Activated gamma-delta T cell treated with Interleukin-2 at 50 U/mL for 16 hours (primary cell): ENCODE results near the gene JAG1.

Experiments used
- DNase-seq: peaks from one replicate; pipeline ENCODE4 v3.0.0-alpha.2; 2020

JAG1 gene

DNA sequence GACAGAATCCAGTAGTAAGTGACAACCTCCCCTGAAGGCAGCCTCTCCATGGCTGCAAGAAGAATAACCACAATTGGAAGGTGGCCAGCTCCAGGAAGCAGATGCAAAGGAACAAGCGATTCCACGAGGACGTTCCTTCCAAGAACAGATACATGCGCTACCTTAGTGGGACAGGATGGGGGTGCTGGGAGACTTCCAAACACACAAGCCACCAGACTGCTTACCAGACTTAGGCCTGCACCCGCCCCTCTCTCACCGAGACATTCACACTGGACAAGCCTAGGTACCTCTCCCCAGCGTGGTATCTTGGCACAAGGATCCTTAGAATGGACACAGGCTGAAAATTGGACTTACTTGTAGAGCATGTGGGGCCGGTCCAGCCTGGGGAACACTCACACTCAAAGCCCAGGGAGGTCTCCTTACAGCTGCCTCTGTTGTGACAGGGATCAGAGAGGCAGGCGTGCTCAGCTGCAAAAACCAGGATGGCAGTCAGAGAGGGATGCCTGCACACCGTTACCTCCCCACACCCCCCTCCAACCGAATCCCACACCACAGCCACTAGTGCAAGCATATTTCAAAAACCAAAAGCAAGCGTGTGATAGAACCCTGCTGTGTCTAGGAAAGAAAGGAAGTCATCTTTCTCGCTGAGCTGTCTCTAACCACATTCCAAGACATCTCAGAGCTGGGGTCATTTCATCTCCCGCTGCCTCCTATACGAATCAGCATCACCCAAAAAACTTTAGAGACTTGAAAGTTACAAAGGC, 22.4 kb downstream of the JAG1 start:
- DNase-seq = no peak

DNA sequence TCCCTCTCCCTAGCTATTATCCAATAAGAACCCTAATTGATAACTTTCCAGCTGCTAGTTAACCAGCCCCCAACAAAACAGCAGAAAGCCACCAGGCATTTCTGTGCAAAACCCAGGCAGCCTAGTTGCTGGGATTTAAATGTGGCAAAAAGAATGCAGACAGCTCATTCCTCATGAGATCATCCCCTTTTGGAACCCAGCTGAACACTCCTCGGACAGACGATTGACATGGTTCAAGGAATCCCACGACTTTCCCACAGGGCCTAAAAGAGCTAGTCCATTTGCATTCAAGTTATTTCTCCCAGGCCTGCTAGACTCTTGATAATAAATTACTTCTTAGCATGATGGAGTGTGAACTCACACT, 24.0 kb downstream of the JAG1 start:
- no peak for DNase-seq

DNA sequence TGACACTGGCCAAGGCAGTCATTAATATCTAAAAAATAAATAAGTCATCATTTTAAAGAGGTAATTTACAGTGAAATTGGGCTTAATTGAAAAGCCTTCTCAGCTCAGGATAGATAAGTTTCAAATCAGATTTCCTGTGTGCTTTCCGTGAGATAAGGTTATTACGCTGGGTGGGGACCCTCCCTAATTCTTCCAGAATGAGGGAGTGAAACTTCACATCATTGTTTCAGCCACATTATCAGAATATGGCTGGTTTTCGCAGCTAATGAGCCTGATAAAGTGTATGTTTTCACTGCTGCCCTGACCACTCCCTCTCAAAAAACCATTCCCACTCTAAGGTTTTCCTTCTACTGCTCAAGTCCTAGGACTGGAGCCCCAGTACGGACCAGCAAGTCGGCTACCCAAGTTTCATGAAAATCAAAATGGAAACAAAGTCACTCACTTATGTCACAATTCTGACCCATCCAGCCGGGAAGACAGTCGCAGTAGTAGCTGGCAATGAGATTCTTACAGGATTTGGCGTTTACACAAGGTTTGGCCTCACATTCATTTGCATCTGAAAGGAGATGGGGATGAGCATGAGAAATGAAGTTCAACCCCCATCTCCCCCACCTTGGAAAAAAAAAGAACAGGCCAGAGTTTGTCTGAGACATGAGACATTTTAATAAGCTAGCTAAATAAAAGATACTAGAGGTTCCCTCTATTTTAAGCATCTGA, 24.6 kb downstream of the JAG1 start:
- no peak for DNase-seq

DNA sequence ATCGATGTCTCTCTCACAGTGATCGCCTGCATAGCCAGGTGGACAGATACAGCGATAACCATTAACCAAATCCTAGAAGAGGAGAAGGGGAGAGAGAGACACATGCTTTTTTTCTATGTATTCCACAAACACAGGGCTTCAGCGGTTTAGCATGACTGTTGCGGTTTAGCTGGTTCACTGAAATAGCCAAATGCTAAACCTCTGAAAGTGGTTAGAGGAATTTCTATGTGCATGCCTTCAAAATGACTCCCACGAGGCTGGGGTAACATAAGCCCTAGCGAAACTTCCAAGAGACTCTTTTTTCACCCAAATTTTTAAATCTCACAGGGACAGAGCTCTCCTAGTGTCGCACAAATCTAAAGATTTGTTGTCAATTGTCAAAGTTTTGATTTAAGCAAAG, 25.1 kb downstream of the JAG1 start:
- DNase-seq = no peak

DNA sequence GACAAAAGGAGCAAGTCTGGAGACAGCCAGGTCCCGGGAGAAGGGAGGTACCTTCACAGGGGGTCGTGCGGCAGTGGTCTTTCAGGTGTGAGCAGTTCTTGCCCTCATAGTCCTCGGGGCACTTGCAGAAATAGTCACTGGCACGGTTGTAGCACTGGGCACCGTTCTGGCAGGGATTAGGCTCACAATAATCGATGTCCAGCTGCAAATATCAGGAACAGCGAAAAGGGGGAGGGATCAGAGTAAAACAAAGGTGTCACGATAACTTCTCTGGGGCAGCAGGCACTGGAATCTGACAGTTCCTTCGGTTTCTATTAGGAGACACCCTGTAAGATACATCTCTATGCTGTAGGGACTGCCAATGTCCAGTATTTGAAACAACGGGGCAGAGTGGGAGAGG, 25.9 kb downstream of the JAG1 start:
- DNase-seq = no peak

DNA sequence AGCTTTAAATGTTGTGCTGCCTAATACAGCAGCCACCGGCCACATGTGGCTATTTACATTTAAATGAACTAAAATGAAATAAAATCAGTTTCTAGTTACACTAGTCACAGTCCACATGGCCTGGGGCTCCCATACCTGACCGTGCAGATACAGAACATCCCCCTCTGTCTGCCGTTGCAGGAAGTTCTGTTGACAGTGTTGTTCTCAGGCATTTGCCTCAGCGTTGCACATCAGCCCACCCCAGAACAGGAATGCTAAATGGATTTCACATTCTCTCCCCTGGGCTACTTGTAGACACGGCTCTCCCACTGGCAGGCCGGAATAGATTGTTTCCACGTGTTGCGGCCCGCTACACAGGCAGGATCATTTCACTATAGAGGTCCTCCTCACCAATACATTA, 26.3 kb downstream of the JAG1 start:
- DNase-seq = no peak

DNA sequence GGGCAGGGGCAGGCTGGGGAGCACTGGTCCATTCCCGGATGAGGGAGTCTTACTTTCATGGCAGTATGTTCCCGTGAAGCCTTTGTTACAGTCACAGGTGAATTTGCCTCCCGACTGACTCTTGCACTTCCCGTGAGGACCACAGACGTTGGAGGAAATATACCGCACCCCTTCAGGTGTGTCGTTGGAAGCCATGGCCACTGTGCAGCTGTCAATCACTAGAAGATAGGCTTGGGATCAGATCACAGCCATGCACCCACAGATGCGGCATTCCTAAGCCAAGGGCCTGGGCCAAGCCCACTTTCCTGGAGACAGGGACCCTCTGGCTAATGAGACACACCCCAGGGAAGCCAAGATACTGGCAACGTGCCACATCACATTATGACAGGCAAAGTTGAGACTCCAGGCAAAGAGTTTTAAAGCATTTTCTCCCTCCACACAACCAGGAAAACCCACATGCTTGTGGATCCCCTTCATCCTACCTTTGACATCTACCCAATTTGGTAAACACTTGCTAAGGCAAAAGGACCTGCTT, 26.8 kb downstream of the JAG1 start:
- no peak for DNase-seq

DNA sequence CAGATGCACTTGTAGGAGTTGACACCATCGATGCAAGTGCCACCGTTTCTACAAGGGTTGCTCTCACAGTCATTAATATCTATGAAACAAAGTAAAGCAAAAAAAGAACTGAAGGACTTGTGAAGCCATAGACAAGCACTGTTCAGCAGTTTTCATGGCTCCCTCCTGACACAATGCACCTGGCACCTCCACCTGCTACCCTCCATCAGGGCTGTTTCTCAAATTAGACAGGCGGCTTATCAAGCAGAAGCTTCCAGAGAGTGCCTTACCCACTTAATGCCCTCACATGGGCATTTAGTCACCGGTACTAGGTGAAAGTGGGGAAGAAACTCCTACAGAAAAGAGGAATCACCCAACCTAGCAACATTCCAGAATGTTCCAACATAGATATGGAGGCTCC, 27.8 kb downstream of the JAG1 start:
- DNase-seq = no peak

DNA sequence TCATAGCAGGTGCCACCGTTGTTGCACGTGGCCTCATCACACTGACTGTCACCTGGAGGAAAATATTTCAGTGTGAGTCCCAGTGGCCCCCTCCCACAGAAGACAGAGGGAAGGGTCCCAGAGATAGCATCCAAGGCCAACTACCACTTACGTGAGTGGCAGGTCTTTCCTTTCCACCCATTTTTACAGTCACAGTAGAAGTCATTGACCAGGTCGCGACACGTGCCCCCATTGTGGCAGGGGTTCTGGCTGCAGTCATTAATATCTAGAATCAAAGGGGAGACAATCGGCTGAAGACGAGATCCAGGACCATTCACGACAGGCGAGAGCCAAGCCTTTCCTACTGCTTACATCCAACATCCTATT, 28.6 kb downstream of the JAG1 start:
- DNase-seq = no peak

DNA sequence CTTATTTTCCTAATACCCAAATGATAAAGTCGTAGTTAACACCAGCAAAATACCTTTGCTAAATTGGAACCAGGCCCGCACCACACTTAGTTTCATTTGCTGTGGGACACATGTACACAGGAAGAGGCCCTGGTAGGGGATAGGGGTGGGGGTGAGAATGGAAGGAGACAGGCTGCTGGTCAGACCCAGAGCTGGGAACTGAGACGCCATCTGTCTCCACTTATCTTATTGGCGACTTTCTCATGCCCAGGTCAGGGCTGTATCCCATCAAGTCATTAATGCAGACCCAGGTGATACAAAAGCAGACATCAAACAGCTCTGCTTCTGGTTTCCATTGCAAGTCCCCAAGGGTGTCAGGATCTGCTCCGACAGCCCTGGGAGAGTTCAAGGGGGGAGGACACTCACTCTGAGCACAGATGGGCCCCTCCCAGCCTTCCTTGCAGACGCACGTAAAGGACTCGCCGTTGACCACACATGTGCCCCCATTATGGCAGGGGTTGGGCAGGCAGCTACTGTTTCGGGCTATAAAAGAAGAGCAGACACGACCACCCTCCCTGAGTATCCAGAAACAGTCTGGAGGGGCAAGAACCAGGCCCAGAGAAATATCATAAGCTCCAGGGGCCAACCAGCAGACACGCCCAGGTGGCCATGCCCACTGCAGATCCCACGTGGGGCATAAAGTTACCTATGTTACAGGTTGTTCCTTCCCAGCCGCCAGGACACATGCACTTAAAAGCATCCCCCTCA, 29.2 kb downstream of the JAG1 start:
- no peak for DNase-seq

DNA sequence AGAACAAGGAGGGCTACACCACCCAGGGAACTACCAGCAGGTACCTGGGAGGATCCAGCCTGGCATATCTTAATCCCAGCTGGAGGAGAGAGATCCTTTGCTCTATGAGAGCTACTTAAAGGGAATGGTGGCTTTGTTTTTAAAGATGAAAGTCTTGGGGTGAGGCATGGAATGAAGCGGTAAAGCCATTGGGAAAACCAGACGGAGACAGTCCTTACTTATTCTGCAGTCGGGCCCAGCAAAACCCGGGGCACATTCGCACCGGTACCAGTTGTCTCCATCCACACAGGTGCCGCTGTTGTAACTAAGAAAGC, 30.3 kb downstream of the JAG1 start:
- no peak for DNase-seq

DNA sequence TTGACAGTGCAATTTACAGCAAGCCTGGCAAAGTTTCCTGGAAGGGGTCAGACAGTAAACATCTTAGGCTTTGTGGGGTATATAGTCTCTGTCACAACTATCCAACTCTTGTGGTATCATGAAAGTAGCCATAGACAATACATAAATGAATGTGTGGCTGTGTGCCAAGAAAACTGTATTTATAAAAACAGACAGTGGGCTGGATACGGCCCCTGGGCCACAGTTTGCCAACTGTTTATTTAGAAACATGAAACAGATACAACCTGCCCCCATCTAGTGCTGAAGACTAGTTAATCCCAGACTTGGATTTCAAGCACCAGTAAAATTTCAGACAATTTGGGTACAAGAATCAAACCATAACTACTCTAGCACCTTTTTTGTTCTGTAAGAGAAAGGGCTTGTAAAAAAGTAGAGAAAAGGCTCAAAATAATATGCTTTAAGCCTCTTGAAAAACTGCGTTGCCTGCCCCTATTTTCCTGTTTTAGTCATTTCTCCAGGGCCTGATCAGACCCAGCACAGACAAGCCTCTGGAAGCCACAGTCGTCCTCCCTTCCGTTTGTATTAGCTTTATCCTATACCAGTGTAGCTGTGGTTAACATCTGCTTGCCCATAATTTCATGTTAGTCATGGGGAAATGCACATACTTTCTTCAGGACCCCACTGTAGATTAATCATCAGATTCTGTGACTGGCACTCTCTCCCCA, 30.8 kb downstream of the JAG1 start:
- no peak for DNase-seq

DNA sequence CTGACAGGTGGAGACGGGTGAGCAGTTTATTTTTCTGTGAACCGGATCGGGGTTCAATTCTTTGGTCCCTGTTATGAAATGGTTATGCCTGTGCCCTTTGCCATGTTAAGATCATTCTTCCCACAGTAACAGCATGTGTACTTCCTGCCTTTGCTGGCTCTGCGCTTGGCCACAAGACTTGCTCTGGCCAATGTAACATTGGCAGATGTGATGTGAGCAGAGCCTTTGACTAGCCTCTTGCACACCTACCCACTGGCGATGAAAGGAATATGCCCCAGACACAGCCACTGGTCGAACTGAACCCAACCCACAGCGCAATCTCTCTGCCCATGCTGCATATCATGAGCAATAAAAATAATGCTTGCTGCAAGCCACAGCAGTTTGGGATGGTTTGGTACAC, 31.9 kb downstream of the JAG1 start:
- DNase-seq = no peak

DNA sequence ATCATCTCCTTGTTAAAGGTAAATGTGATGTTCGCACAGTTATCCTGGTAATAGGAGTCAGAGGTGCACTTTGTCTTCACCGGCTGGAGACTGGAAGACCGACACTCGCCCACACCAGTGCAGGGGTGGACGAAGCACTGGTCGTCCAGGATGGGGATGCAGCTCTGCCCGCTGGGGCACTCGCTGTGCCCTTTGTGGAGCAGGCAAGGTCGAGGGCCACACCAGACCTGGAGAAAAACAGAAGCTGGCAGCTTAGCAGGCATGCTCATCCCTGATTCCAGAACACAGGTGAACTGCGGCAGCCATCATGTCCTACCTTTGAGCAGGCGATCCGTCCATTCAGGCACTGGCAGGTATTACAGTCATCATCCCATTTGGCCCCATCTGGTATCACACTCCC, 32.3 kb downstream of the JAG1 start:
- no peak for DNase-seq

DNA sequence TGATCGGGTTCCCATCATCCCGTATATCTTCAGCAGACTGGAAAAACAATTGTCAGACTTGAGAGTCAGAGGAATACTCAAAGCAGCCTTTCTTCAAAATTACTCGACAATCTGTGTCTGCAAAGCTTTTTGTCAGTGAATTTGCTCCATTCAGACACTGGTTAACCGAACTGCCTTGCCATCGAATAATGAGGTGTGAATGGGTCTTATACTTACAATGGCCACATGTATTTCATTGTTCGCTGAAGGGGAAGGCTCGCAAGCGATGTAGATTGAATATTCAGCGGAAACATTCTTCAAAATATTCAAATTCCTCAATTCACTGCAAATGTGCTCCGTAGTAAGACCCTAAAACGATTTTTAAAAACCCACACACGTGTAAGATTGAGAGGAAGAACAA, 32.9 kb downstream of the JAG1 start:
- DNase-seq = no peak

DNA sequence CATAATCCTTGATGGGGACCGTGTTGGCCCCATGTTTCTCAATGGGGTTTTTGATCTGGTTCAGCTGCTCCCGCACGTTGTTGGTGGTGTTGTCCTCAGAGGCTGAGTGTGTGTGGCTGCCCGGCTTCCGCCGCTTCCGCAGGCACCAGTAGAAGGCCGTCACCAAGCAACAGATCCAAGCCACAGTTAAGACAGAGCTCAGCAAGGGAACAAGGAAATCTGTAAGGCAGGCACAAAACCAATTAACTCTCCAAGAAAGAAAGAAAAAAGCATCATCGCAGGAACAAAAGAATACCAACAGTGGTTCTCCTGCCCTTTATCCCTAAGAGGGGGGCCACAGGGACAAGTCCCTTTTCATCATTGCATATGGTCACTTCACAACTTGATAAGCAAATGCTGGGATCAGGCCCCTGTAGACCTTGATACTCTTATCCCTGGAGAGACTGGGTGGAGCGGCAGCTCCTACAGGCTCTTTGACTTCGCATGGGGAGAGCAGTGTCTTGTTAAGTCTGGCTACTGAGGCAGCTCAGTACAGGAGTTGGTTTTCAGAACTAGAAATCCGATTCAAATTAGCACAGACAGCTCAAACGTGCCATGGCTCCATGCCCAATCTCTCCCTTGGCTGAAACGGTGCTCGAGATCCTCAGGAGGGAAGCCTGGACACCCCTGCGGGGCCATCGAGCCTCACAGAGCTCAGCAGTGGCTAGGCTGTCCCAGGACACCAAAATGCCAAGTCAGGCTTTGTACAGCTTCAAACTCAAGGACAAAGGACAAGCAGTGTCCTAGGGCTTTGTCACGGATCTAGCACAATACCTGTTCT, 33.9 kb downstream of the JAG1 start:
- no peak for DNase-seq

DNA sequence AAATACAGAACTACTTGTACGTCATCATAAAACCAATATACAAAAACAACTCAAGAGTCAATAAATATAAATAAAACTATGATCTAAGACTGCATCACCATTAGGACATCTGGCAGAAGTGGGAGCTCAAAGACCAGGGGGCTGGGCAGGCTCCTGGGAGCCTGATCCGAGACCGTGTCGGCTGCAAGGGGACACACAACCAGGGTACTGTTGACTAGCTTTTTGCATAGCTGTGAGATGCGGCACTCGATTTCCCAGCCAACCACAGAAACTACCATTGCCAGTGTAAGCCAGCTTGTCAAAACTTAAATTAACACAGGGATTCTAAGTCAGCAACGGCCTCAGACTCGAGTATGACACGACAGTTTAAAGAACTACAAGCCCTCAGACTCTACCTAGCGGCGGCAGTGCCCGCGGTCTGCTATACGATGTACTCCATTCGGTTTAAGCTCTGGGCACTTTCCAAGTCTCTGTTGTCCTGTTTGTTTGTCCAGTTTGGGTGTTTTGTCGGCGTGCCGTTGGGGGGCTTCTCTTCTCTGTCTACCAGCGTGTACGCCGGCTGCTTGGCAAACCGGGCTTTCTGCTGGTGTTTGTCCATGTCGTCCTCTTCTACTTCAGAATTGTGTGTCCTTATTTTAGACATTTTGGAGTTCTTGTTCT, 34.6 kb downstream of the JAG1 start:
- DNase-seq = no peak

DNA sequence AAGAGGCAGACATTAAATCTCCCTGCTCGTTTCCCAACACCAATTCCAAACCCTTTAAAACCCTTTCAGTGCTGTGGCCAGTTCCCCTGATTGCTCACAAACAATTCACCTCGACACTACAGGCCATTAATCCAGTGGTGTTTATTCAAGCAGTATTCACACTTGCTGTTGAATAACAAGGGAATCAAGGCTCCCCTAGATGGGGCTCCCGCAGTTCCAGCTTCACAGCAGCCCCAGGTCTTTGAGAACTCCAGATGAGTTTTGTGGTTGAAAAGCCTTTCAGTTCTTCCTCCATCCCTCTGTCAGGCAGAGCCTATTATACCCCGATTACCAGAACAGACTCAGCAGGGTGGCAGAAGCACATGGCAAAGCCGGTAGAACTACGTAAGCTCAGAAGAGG, 36.2 kb downstream of the JAG1 start:
- DNase-seq = no peak

DNA sequence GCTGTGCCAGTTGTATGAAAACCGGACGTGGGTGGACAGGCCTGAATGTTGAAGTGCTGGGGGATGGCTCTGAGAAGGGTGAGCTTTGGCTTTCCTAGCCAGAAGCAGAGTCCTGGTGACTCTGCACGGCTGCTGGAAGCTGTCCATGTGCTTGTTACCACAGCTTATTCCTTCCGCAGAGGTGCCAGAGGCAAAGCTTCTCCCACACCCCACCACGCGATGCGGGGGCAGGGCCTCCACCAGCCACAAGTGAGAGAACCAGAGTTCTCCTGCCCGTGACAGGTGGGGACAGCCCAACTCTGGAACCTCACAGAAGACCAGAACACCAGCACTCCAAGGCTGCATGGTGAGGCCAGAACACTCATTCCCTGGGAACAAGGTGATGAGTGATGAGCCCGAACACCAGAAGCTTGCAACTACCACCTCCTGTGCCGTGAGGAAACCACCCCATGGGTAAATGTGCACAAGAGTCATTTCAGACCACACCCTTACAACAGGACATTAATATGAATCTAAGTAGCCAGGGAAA, 36.7 kb downstream of the JAG1 start:
- no peak for DNase-seq

DNA sequence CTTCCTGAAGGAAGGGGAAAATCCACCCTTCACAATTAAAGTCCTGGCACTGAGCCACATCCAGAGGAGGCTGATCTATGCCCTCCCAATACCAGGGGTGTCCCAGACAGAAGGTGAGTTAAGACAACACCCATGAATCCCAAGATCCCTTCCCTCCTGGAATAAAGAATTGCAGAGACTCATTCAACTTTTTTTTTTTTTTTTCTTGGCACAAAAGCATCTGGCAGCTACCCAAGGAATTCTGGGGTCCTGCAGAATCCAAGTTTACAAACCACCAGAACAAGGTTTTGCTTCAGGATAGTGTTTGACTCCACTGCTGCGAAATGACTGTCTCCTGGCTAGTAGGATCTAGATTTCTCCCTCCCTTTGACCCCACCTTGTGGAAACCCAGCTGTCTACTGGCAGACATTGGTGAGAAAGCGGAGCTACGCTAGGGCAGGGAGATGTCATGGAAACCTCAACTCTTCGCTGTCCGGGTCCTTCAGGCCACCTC, 37.4 kb downstream of the JAG1 start:
- no peak for DNase-seq

DNA sequence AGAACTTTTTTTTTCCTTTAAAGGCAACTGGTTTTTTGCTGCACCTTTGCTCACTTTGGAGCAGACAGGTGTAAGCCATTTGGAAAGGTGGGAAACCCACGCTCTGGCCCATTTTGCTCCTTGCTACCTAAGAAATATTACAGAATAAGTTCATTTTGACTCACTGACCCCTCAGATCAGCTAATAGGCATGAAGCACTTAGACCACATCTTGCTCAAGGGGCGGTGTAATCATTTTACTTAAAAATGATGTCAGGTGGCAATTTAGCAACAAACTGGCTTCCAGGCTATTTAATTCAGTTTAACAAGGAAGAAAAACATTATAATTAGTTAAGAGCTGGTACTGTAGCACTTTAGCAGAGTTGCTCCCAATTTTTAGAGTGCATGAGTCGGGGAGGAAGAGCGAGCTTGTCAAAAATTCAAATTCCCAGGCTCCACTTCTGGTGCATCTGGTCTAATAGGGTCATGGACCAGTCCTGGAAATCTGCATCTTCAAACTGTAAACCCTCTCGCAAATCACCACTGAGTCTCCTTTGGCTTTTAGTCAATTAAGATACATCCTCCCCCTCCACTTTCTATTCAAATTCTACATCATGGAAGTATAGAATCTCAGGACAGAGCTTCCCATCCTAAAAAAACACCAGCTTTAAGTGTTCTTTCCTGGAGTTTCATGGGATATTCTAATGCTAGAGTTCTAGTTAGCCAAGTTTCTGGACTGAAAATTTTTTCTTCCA, 38.2 kb downstream of the JAG1 start:
- DNase-seq = no peak
